ENCODE data around the gene AGFG2. TPM values are rescaled to one million over a fixed set of nuclear protein-coding genes. Genes with fewer than 3 reads are reported as not detected.

Gene AGFG2
- total RNA-seq, 3 donors from 2014 or later (not counting 1 experiment from before 2014, with no cell fraction given), result 21.5 to 32.6 (median 22.2) TPM

- no peaks in the 10 kb centered on the region for H3K4me1 ChIP-seq (ENCODE audit: control insufficient read depth, insufficient read depth, low read length)
- TF ChIP-seq, protein P1, sequence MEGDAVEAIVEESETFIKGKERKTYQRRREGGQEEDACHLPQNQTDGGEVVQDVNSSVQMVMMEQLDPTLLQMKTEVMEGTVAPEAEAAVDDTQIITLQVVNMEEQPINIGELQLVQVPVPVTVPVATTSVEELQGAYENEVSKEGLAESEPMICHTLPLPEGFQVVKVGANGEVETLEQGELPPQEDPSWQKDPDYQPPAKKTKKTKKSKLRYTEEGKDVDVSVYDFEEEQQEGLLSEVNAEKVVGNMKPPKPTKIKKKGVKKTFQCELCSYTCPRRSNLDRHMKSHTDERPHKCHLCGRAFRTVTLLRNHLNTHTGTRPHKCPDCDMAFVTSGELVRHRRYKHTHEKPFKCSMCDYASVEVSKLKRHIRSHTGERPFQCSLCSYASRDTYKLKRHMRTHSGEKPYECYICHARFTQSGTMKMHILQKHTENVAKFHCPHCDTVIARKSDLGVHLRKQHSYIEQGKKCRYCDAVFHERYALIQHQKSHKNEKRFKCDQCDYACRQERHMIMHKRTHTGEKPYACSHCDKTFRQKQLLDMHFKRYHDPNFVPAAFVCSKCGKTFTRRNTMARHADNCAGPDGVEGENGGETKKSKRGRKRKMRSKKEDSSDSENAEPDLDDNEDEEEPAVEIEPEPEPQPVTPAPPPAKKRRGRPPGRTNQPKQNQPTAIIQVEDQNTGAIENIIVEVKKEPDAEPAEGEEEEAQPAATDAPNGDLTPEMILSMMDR (IDR thresholded peaks at IDR 0.05), result no peak
- H3K27me3 ChIP-seq (ENCODE audit: control insufficient read depth, insufficient read depth, low read length), result no peaks in the 10 kb centered on the region
- intact Hi-C loops (cut with micrococcal nuclease), result no loop called here
- no peaks in the 10 kb centered on the region for H3K9me3 ChIP-seq (ENCODE audit: control insufficient read depth, insufficient read depth, low read length)
- H3K4me3 ChIP-seq (ENCODE audit: low read length), result no peak overlapping the region
- H3K27ac ChIP-seq (ENCODE audit: low read length), result no peak overlapping the region
- H3K36me3 ChIP-seq (ENCODE audit: control insufficient read depth, insufficient read depth, low read length), result no peaks in the 10 kb centered on the region
- DNase-seq (no peak), ATAC-seq (no peak)
- WGBS (ENCODE audit: insufficient coverage), result 84% methylated on average over 8 of the region's 8 CpGs
- peaks cover 22 to 26% of the 10 kb centered on the region in 2 donors for H3K27me3 Mint-ChIP-seq (ENCODE audit: low read depth in 2 of 2)
- no peaks in the 10 kb centered on the region for H3K4me1 Mint-ChIP-seq
- H3K36me3 Mint-ChIP-seq, result no peaks in the 10 kb centered on the region
- H3K9me3 Mint-ChIP-seq, result no peaks in the 10 kb centered on the region
- H3K4me3 Mint-ChIP-seq, result no peak overlapping the region
- no peak overlapping the region for H3K27ac Mint-ChIP-seq
Observed at GRCh38 chr7:100506356-100506923, 32.6 kb upstream of the AGFG2 start.

DNA sequence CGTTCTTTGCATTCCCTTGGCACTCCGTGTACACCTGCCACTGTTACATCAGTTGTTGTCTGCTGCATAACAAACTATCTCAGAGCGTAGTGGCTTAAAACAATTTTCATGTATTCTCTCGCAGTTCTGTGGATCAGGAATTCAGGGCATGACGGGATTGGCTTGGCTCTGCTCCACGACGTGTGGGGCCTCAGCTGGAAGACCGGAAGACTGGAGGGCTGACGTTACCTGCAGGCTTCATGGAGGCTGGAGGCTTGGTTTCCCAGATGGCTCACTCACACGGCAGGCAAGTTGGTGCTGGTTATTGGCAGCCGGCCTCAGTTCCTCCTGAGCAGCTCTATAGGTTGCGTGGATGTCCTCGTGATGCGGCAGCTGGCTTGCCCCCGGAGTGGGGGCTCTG lies 29.8 kb upstream of the AGFG2 start:
- TF ChIP-seq, protein P1 (IDR thresholded peaks at IDR 0.05), result no peak
- Histone ChIP-seq H3K4me3 (ENCODE audit: low read length) (no peak overlapping the region), H3K9me3 (ENCODE audit: control insufficient read depth, insufficient read depth, low read length) (no peaks in the 10 kb centered on the region), H3K36me3 (ENCODE audit: control insufficient read depth, insufficient read depth, low read length) (no peaks in the 10 kb centered on the region), H3K27me3 (ENCODE audit: control insufficient read depth, insufficient read depth, low read length) (no peaks in the 10 kb centered on the region), H3K27ac (ENCODE audit: low read length) (no peak overlapping the region), H3K4me1 (ENCODE audit: control insufficient read depth, insufficient read depth, low read length) (no peaks in the 10 kb centered on the region)
- WGBS (ENCODE audit: insufficient coverage), result 95% methylated on average over 15 of the region's 15 CpGs
- no peak for DNase-seq
- ATAC-seq, result no peak
- H3K9me3 Mint-ChIP-seq, result no peaks in the 10 kb centered on the region
- no peak overlapping the region for H3K4me3 Mint-ChIP-seq
- no peaks in the 10 kb centered on the region for H3K36me3 Mint-ChIP-seq
- no peaks in the 10 kb centered on the region for H3K4me1 Mint-ChIP-seq
- intact Hi-C loops (cut with micrococcal nuclease), result no loop called here
- no peak overlapping the region for H3K27ac Mint-ChIP-seq
- H3K27me3 Mint-ChIP-seq (ENCODE audit: low read depth in 2 of 2), result peaks cover 30 to 41% of the 10 kb centered on the region in 2 donors

- H3K36me3 Mint-ChIP-seq, result no peaks in the 10 kb centered on the region
- DNase-seq (no peak), ATAC-seq (no peak)
- no peaks in the 10 kb centered on the region for H3K36me3 ChIP-seq (ENCODE audit: control insufficient read depth, insufficient read depth, low read length)
- WGBS (ENCODE audit: insufficient coverage), result 97% methylated on average over 8 of the region's 9 CpGs
- TF ChIP-seq, protein P1 (IDR thresholded peaks at IDR 0.05), result no peak
- peaks cover 30 to 41% of the 10 kb centered on the region in 2 donors for H3K27me3 Mint-ChIP-seq (ENCODE audit: low read depth in 2 of 2)
- H3K4me3 Mint-ChIP-seq, result no peak overlapping the region
- peaks cover 5% of the 10 kb centered on the region for H3K4me1 ChIP-seq (ENCODE audit: control insufficient read depth, insufficient read depth, low read length)
- no peak overlapping the region for H3K4me3 ChIP-seq (ENCODE audit: low read length)
- H3K27me3 ChIP-seq (ENCODE audit: control insufficient read depth, insufficient read depth, low read length), result no peaks in the 10 kb centered on the region
- H3K27ac Mint-ChIP-seq, result no peak overlapping the region
- no peak overlapping the region for H3K27ac ChIP-seq (ENCODE audit: low read length)
- H3K9me3 Mint-ChIP-seq, result no peaks in the 10 kb centered on the region
- intact Hi-C loops (cut with micrococcal nuclease), result no loop called here
- no peaks in the 10 kb centered on the region for H3K9me3 ChIP-seq (ENCODE audit: control insufficient read depth, insufficient read depth, low read length)
- H3K4me1 Mint-ChIP-seq, result peaks cover 0 to 6% of the 10 kb centered on the region in 2 donors
Observed at GRCh38 chr7:100510437-100511239, 28.4 kb upstream of the AGFG2 start.
